Measurements from ENCODE around the gene ERMARD. TPM values are rescaled to one million over a fixed set of nuclear protein-coding genes. Genes with fewer than 3 reads are reported as not detected.
A peak's percentile ranks its signal among the peaks of the same experiment; 100 is the strongest.

Gene ERMARD
- total RNA-seq, 1 experiment from 2014 or later, result 13.6 TPM

DNA sequence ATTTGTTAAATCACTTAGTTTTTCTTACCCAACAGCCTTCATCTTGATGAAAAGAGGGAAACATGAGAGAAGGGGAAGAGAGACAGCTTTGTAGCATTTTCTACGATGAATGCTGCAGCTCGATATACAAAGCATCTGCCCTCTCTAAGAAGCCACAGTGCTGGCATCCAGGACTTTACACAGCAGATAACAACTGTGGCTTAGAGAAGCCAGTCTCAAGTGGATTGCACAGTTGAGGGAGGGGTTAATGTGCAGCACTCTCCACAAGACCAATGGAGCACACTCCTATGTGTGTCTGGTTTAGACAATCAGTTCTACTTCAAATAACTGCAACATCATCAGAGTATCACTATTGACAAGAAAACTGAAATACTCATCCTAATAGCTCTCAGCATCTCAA lies 43.6 kb upstream of the ERMARD start:
- no peak for DNase-seq
- peaks cover 7 to 64% (median 25%) of the 10 kb centered on the region in 3 experiments for H3K36me3 Mint-ChIP-seq (ENCODE audit: insufficient read depth in 1 of 3, low read depth in 3 of 3)
- Histone ChIP-seq H2BK120ac (ENCODE audit: low read depth, low read length, poor library complexity, severe bottlenecking) (no peak overlapping the region), H3K79me1 (ENCODE audit: insufficient read depth, low read depth, low read length, poor library complexity, severe bottlenecking) (peaks cover 2% of the 10 kb centered on the region), H2BK12ac (ENCODE audit: insufficient read length, low read depth, low read length) (no peak overlapping the region), H3T11ph (ENCODE audit: low read length) (no peak overlapping the region), H3K23me2 (ENCODE audit: insufficient read length, low read depth, low read length, poor library complexity, severe bottlenecking) (peaks cover 2% of the 10 kb centered on the region), H4K5ac (ENCODE audit: insufficient read length, low read depth, low read length) (no peak overlapping the region), H3K4me2 (ENCODE audit: insufficient read depth, insufficient read length, low read length) (no peak overlapping the region), H3K4me1 (ENCODE audit: insufficient read depth, low read length) (no peaks in the 10 kb centered on the region), H3K23ac (ENCODE audit: insufficient read length, low read depth, low read length) (no peak overlapping the region), H3K9ac (ENCODE audit: extremely low read depth, insufficient read length, low read length) (peak overlapping the region; percentile 58), H3K9me3 (ENCODE audit: control insufficient read depth, low read depth, low read length) (no peaks in the 10 kb centered on the region), H3K27ac (ENCODE audit: insufficient read length, low read depth, low read length) (no peak overlapping the region), H3K27me3 (ENCODE audit: insufficient read depth, low read length) (no peaks in the 10 kb centered on the region), H4K91ac (ENCODE audit: insufficient read length, low read depth, low read length) (no peak overlapping the region), H2AK5ac (ENCODE audit: insufficient read length, low read length) (no peak overlapping the region), H2AFZ (ENCODE audit: low read length) (no peak overlapping the region), H2BK15ac (ENCODE audit: low read depth, low read length) (no peak overlapping the region), H3K18ac (ENCODE audit: insufficient read length, low read depth, low read length) (no peak overlapping the region), H3K4ac (ENCODE audit: low read depth, low read length) (no peak overlapping the region), H2BK5ac (ENCODE audit: insufficient read length, low read length) (no peak overlapping the region), H4K8ac (replicated peaks; ENCODE audit: insufficient read length, low read depth, low read length) (no peak overlapping the region), H3K79me2 (ENCODE audit: insufficient read depth, low read length) (peaks cover 4% of the 10 kb centered on the region; the same call in 1 of the 2 replicates), H4K20me1 (ENCODE audit: control insufficient read depth, insufficient read depth, insufficient read length) (no peaks in the 10 kb centered on the region), H3K14ac (ENCODE audit: insufficient read depth, low read length) (no peak overlapping the region), H2BK20ac (ENCODE audit: low read depth, low read length, poor library complexity, severe bottlenecking) (no peak overlapping the region), H3K56ac (ENCODE audit: insufficient read length, low read depth, low read length) (no peak overlapping the region)
- H3K9me3 Mint-ChIP-seq, result no peaks in the 10 kb centered on the region
- peaks cover 12 to 18% of the 10 kb centered on the region in 2 experiments for H3K4me1 Mint-ChIP-seq
- H3K27ac Mint-ChIP-seq, result peak overlapping the region in 1 of 3 experiments; percentile 70; a peak in 1 of 7 replicates
- WGBS (ENCODE audit: extremely low coverage, insufficient read length, low lambda C conversion rate), result no CpG with 5 or more reads among the region's 2 CpGs
- H3K27me3 Mint-ChIP-seq (ENCODE audit: low read depth), result no peaks in the 10 kb centered on the region
- H3K4me3 Mint-ChIP-seq, result no peak overlapping the region
- TF ChIP-seq, protein P1, sequence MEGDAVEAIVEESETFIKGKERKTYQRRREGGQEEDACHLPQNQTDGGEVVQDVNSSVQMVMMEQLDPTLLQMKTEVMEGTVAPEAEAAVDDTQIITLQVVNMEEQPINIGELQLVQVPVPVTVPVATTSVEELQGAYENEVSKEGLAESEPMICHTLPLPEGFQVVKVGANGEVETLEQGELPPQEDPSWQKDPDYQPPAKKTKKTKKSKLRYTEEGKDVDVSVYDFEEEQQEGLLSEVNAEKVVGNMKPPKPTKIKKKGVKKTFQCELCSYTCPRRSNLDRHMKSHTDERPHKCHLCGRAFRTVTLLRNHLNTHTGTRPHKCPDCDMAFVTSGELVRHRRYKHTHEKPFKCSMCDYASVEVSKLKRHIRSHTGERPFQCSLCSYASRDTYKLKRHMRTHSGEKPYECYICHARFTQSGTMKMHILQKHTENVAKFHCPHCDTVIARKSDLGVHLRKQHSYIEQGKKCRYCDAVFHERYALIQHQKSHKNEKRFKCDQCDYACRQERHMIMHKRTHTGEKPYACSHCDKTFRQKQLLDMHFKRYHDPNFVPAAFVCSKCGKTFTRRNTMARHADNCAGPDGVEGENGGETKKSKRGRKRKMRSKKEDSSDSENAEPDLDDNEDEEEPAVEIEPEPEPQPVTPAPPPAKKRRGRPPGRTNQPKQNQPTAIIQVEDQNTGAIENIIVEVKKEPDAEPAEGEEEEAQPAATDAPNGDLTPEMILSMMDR (conservative IDR thresholded peaks at IDR 0.05), result no peak
